ENCODE measurements around the gene POLE. TPM values are rescaled to one million over a fixed set of nuclear protein-coding genes. Genes with fewer than 3 reads are reported as not detected.
A peak's percentile ranks its signal among the peaks of the same experiment; 100 is the strongest.

POLE gene
- total and polyA plus RNA-seq, 11 donors = 5.3 to 18.6 (median 9.8) TPM

DNA sequence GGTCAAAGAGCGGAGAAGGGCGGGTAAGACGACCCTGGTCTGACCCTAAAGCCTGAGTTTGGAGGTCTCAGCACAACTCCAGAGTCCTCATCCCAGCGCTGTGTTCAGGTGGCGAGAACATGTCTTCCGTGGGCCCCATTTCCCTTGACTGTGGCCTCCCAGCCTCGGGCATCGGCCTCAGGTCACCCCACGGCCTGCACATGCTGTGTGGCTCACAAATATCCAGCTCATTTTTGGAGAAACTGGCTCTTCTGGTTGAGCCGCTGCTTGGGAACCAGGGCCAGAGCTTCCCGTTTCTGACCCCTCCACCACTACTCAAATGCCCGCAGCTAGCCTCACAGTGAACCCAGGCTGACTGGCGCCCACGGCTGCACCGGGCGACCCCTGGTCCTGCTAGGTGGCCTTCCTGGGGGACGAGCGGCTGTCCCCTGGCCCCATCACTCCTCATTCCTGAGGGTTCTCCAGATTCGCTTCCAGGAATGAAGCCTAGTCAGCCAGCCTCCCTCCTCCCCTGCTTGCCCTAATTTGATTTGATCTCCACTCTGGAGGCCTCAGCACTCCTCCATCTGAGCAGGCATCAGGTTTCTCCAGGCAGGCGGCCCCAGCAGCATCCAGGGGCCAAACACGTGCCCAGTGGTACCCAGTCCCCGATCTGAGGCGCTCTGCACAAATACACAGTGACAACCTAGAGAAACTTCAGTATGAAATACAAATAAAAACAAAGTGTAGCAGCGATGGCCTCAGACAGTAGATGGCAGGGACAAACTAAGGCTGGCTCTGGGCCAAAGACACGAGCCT is 63.9 kb downstream of the POLE start:
- DNase-seq (no peak), ATAC-seq (peak in 2 of 4 donors; percentile 3 to 7)
- no peak for TF ChIP-seq POLR2A (IDR thresholded peaks at IDR 0.05)
- TF ChIP-seq, protein P1, sequence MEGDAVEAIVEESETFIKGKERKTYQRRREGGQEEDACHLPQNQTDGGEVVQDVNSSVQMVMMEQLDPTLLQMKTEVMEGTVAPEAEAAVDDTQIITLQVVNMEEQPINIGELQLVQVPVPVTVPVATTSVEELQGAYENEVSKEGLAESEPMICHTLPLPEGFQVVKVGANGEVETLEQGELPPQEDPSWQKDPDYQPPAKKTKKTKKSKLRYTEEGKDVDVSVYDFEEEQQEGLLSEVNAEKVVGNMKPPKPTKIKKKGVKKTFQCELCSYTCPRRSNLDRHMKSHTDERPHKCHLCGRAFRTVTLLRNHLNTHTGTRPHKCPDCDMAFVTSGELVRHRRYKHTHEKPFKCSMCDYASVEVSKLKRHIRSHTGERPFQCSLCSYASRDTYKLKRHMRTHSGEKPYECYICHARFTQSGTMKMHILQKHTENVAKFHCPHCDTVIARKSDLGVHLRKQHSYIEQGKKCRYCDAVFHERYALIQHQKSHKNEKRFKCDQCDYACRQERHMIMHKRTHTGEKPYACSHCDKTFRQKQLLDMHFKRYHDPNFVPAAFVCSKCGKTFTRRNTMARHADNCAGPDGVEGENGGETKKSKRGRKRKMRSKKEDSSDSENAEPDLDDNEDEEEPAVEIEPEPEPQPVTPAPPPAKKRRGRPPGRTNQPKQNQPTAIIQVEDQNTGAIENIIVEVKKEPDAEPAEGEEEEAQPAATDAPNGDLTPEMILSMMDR (IDR thresholded peaks at IDR 0.05) = no peak
- Histone ChIP-seq H3K27me3 (peaks cover 8 to 23% (median 18%) of the 10 kb centered on the region in 9 donors), H3K4me3 (peak overlapping the region in 1 of 12 donors; percentile 30), H3K27ac (peak overlapping the region in 1 of 12 donors; percentile 34), H3K9me3 (no peaks in the 10 kb centered on the region), H3K36me3 (peaks cover 0 to 22% (median 16%) of the 10 kb centered on the region in 9 donors), H3K4me1 (peaks cover 0 to 14% (median 4%) of the 10 kb centered on the region in 12 donors)
- intact Hi-C loops (cut with DNase I) = no loop called here
- WGBS, 4 donors = 80 to 86% (median 85%) methylated on average over 25 of the region's 25 CpGs

DNA sequence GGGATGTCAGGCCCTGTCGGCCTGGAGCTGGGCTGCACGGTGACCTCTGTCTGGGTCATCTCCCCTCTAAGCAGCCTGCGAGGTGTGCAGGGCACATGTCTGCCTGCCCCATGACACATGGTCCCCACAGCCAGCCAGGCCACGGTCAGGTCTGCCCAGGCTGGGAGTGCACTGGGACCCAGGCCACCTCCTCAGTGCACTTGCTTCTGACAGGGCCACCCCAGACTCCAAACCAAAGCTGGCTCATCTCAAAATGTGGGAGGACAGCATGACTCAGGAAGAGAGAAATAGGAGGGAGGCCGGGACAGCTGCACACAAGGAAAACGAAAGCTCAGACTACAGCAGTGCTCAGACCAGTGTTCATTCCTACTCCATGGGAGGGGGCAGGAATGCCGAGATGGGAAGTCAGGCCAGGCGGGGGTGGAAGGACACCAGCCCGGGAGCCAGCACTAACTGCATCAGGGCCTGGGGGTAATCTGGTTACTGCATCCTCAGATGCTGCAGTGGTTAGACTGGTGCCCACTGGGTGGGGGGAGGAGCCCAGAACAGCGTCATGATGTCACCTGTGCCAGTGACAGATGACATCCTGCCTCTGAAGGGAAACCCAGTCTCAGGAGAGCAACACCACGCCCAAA is 64.6 kb downstream of the POLE start:
- Histone ChIP-seq H3K4me3 (peak overlapping the region in 5 of 12 donors; percentile 1 to 30 (median 2)), H3K4me1 (peaks cover 0 to 17% (median 6%) of the 10 kb centered on the region in 12 donors), H3K9me3 (peaks cover 0 to 3% (median 0%) of the 10 kb centered on the region in 12 donors), H3K27me3 (peaks cover 15 to 29% (median 25%) of the 10 kb centered on the region in 9 donors), H3K36me3 (peaks cover 0 to 22% (median 16%) of the 10 kb centered on the region in 9 donors), H3K27ac (peak overlapping the region in 1 of 12 donors; percentile 34)
- TF ChIP-seq, protein P1 (IDR thresholded peaks at IDR 0.05) = no peak
- no peak for TF ChIP-seq POLR2A (IDR thresholded peaks at IDR 0.05)
- intact Hi-C loops (cut with DNase I) = no loop called here
- ATAC-seq (peak; percentile 60 to 92 (median 72)), DNase-seq (peak in 3 of 5 donors; percentile 48 to 76 (median 52))
- 41 to 53% (median 43%) methylated on average over 9 to 11 of the region's 11 CpGs for WGBS, 4 donors

DNA sequence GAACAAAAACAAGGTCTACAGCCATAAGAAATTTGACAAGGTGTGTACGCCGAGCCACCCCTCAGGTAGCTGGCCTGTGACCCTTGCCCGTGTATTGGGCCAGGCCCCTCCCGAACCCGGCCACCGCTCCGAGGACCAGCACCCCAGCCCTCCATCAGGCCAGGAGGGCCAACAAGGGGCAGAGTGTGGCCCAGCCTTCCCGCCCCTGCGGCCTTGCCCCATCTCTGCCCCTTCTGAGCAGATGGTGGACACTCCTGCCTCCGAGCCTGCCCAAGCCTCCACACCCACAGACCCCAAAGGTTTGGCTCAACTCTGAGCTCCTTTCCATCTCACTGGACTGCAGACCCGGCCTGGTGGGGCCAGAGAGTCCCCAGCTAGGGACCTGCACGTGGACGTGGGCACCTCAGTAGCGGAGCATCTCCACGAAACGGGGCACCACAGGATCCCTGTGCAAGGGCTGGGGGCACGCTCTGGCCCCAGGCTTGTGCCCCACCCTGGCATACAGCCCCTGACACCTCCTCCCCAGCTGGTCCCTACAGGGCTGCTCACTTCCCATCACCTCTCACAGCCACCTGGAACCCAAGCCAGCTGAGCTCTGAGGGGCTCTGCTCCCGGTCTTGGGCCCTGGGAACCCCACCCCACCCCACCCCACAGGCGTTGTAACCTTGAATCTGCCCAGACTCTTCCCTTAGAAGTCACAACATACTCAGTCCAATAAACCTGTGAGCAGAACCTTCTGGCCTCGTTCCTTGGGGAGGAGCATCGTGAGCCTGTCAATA is 65.3 kb downstream of the POLE start:
- WGBS, 4 donors = 84 to 88% (median 85%) methylated on average over 18 to 21 of the region's 21 CpGs
- intact Hi-C loops (cut with DNase I) = no loop called here
- TF ChIP-seq, protein P1 (IDR thresholded peaks at IDR 0.05) = no peak
- TF ChIP-seq POLR2A (IDR thresholded peaks at IDR 0.05) = no peak
- no peak for ATAC-seq
- peaks cover 0 to 17% (median 6%) of the 10 kb centered on the region in 12 donors for H3K4me1 ChIP-seq
- no peak for DNase-seq
- peaks cover 22 to 36% (median 30%) of the 10 kb centered on the region in 9 donors for H3K27me3 ChIP-seq
- peaks cover 0 to 22% (median 16%) of the 10 kb centered on the region in 9 donors for H3K36me3 ChIP-seq
- peaks cover 0 to 10% (median 0%) of the 10 kb centered on the region in 12 donors for H3K9me3 ChIP-seq
- H3K4me3 ChIP-seq = peak overlapping the region in 1 of 12 donors; percentile 12
- H3K27ac ChIP-seq = no peak overlapping the region

All from heart left ventricle (tissue), 16 donors.